Liver (tissue), 9 donors: Measurements from ENCODE around the gene BICDL2. TPM values are rescaled to one million over a fixed set of nuclear protein-coding genes. Genes with fewer than 3 reads are reported as not detected.
A peak's percentile ranks its signal among the peaks of the same experiment; 100 is the strongest.

ENCODE experiments used
- DNase-seq: peaks from one replicate; pipeline ENCODE4 v3.0.0-alpha.2; 2017; ENCODE audit warnings: low spot score
- H3K27ac ChIP-seq, 2 donors: one replicate each; pipeline ENCODE4 v1.7.0; 2013; ENCODE audit warnings: inconsistent platforms in 2 of 2, low read length in 2 of 2, control low read depth in 1 of 2, low read depth in 1 of 2, mild to moderate bottlenecking in 1 of 2
- H3K27me3 ChIP-seq, 4 donors: one replicate each; pipeline versions ENCODE4 v1.6.1 to v1.7.0; 2013; ENCODE audit warnings: low read length in 3 of 4, inconsistent platforms in 1 of 4, mild to moderate bottlenecking in 1 of 4, moderate library complexity in 1 of 4; ENCODE audit not compliant: control insufficient read depth in 4 of 4, insufficient read depth in 4 of 4
- H3K36me3 ChIP-seq, 4 donors: one replicate each; pipeline versions ENCODE4 v1.6.1 to v1.7.0; 2013; ENCODE audit warnings: low read length in 3 of 4, mild to moderate bottlenecking in 3 of 4, low read depth in 1 of 4, moderate library complexity in 1 of 4; ENCODE audit not compliant: control insufficient read depth in 4 of 4, insufficient read depth in 3 of 4
- H3K4me1 ChIP-seq, 4 donors: one replicate each; pipeline versions ENCODE4 v1.6.1 to v1.7.0; 2013; ENCODE audit warnings: low read length in 3 of 4, mild to moderate bottlenecking in 3 of 4, moderate library complexity in 1 of 4; ENCODE audit not compliant: control insufficient read depth in 4 of 4, insufficient read depth in 4 of 4
- H3K4me3 ChIP-seq, 3 donors: one replicate each; pipeline versions ENCODE4 v1.6.1 to v1.7.0; 2013; ENCODE audit warnings: low read length in 3 of 3, control low read depth in 1 of 3, low read depth in 1 of 3, mild to moderate bottlenecking in 1 of 3
- H3K9ac ChIP-seq, 2 donors: one replicate each; pipeline ENCODE4 v1.7.0; 2013; ENCODE audit warnings: low read length in 2 of 2, mild to moderate bottlenecking in 2 of 2, moderate library complexity in 2 of 2, control low read depth in 1 of 2, low read depth in 1 of 2
- H3K9me3 ChIP-seq, 4 donors: one replicate each; pipeline versions ENCODE4 v1.6.1 to v1.7.0; 2013; ENCODE audit warnings: low read length in 3 of 4; ENCODE audit not compliant: control insufficient read depth in 4 of 4
- ATF3 ChIP-seq: IDR thresholded peaks from 2 replicates; pipeline ENCODE4 v1.6.1; 2016; ENCODE audit warnings: antibody characterized with exemption
- CTCF ChIP-seq: fragments of 150-350 bp; IDR thresholded peaks from 2 replicates; pipeline ENCODE4 v1.5.1; 2017; ENCODE audit warnings: improper control_type of control experiment, low read depth, low read length; ENCODE audit not compliant: missing input control
- EGR1 ChIP-seq, 2 donors: IDR thresholded peaks; 2 replicates each; pipeline ENCODE4 v1.6.1; 2016 to 2018; ENCODE audit warnings: antibody characterized with exemption in 2 of 2, low read depth in 2 of 2
- FOXA1 ChIP-seq: IDR thresholded peaks from 2 replicates; pipeline ENCODE4 v1.6.1; 2016; ENCODE audit warnings: antibody characterized with exemption
- GABPA ChIP-seq, 2 donors: IDR thresholded peaks in 1 of 2; conservative IDR thresholded peaks in 1 of 2; 2 replicates each; pipeline ENCODE4 v1.6.1; 2016; ENCODE audit warnings: antibody characterized with exemption in 2 of 2, mild to moderate bottlenecking in 1 of 2, moderate library complexity in 1 of 2
- HNF4A ChIP-seq, 2 donors: conservative IDR thresholded peaks; 2 replicates each; pipeline ENCODE4 v1.6.1; 2016; ENCODE audit warnings: antibody characterized with exemption in 2 of 2, mild to moderate bottlenecking in 2 of 2
- HNF4G ChIP-seq: IDR thresholded peaks from 2 replicates; pipeline ENCODE4 v1.6.1; 2016; ENCODE audit warnings: antibody characterized with exemption
- JUND ChIP-seq, 2 donors: IDR thresholded peaks; 2 replicates each; pipeline ENCODE4 v1.6.1; 2016; ENCODE audit warnings: antibody characterized with exemption in 2 of 2
- NR2F2 ChIP-seq: IDR thresholded peaks from 2 replicates; pipeline ENCODE4 v1.6.1; 2016; ENCODE audit warnings: antibody characterized with exemption
- RAD21 ChIP-seq, 2 donors: IDR thresholded peaks; 2 replicates each; pipeline ENCODE4 v1.6.1; 2016; ENCODE audit warnings: antibody characterized with exemption in 2 of 2, mild to moderate bottlenecking in 2 of 2
- REST ChIP-seq: IDR thresholded peaks from 2 replicates; pipeline ENCODE4 v1.6.1; 2016; ENCODE audit warnings: antibody characterized with exemption, mild to moderate bottlenecking
- RXRA ChIP-seq, 2 donors: IDR thresholded peaks; 2 replicates each; pipeline ENCODE4 v1.6.1; 2017 to 2018; ENCODE audit warnings: antibody characterized with exemption in 2 of 2, mild to moderate bottlenecking in 1 of 2
- SP1 ChIP-seq: IDR thresholded peaks from 2 replicates; pipeline ENCODE4 v1.6.1; 2018; ENCODE audit warnings: antibody characterized with exemption, mild to moderate bottlenecking
- YY1 ChIP-seq: IDR thresholded peaks from 2 replicates; pipeline ENCODE4 v1.6.1; 2016; ENCODE audit warnings: antibody characterized with exemption, mild to moderate bottlenecking
- WGBS: extraction: QIAGEN DNeasy Blood & Tissue Kit; methylation state at CpG from one replicate; pipeline ENCODE4 v1.1.7; 2013; 5-methylcytosine and 5-hydroxymethylcytosine counted together
- polyA plus RNA-seq, 2 donors: library from polyadenylated mRNA; stranded (reverse) in 1 of 2; unstranded in 1 of 2; fragments of 200-250 nt in 1 of 2; fragments of >200 nt in 1 of 2; fragmentation: Nextera tagmentation in 1 of 2; extraction: Ambion mirVana in 1 of 2; gene quantifications; one replicate each; pipeline versions ENCODE4 v1.2.1 to v1.2.3, GENCODE V29; 2013 to 2015
- total RNA-seq, 2 donors: library from RNA; depleted of rRNA; stranded (reverse); fragments of >200 nt; gene quantifications; one replicate each; pipeline ENCODE4 v1.2.3, GENCODE V29; 2014
- TF ChIP-seq, protein P1 (sequence below): IDR thresholded peaks from 2 replicates; pipeline ENCODE4 v1.6.1; 2016; ENCODE audit warnings: antibody characterized with exemption
- donor health status: healthy.
- donor health status: healthy.
- donor health status: healthy.
- donor health status: healthy.
- donor health status: healthy.

Gene BICDL2
- total and polyA plus RNA-seq, 4 donors, result 0.15 to 0.59 (median 0.33) TPM; not detected in 1

- no peaks in the 10 kb centered on the region for H3K36me3 ChIP-seq
- TF ChIP-seq CTCF (peak; percentile 15), HNF4A (conservative IDR thresholded peaks at IDR 0.05) (peak; percentile 33 to 46), RAD21 (IDR thresholded peaks at IDR 0.05) (peak in 1 of 2 donors; percentile 12), YY1 (peak; percentile 52), RXRA (IDR thresholded peaks at IDR 0.05) (peak; percentile 97 to 99), SP1 (peak; percentile 51), ATF3 (no peak)
- TF ChIP-seq, protein P1, sequence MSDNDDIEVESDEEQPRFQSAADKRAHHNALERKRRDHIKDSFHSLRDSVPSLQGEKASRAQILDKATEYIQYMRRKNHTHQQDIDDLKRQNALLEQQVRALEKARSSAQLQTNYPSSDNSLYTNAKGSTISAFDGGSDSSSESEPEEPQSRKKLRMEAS, result no peak
- H3K9ac ChIP-seq, result no peak overlapping the region
- peaks cover 4 to 27% (median 12%) of the 10 kb centered on the region in 4 donors for H3K4me1 ChIP-seq
- no peaks in the 10 kb centered on the region for H3K27me3 ChIP-seq
- 38% methylated on average over 27 of the region's 27 CpGs for WGBS
- H3K27ac ChIP-seq, result no peak overlapping the region
- DNase-seq, result no peak
- no peaks in the 10 kb centered on the region for H3K9me3 ChIP-seq
- H3K4me3 ChIP-seq, result no peak overlapping the region
These were observed 23.2 kb downstream of the BICDL2 start for GRCh38 chr16:3013491-3013951.

DNA sequence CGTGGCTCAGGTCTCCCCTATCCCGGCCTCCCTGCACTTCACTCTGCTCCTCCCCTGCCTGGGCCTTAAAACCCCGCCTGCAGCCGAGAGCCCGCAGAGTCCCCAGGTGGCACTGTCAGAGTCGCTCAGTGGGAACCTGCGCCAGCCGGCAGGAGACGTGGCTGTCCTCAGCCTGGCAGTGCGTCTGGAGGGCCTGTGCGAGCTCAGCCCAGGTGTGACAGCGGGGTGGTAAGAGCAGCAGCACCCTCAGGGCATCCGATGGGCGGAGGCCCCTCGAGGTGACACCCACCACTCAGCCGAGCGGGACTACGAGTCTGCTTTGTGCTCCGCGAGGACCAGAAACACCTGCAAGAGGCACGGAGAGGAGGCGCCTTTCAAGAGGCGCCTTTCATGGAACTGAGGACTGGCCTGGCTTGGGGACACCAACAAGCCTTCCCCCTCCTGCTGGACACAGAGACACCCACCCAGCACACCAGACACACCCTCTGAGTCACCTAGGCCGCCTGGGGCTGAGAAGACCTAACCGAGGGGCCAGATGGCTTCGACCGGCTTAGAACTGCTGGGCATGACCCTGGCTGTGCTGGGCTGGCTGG is 23.8 kb downstream of the BICDL2 start, which contains the start of gene CLDN9:
Gene CLDN9 (plus strand): TSS at position 96 of the 593 bp plus-strand sequence. CDS start 440 bp downstream, at position 536.
- TF ChIP-seq SP1 (no peak), FOXA1 (no peak), YY1 (no peak)
- no peaks in the 10 kb centered on the region for H3K27me3 ChIP-seq
- H3K9ac ChIP-seq, result no peak within 1 kb of the TSS
- no peak within 1 kb of the TSS for H3K4me3 ChIP-seq
- no peak for DNase-seq
- no peaks in the 10 kb centered on the region for H3K9me3 ChIP-seq
- H3K36me3 ChIP-seq, result no peaks in the 10 kb centered on the region
- H3K27ac ChIP-seq, result no peak within 1 kb of the TSS
- 64% methylated on average over 27 of the region's 27 CpGs for WGBS
- H3K4me1 ChIP-seq, result peaks cover 5 to 31% (median 17%) of the 10 kb centered on the region in 4 donors

GRCh38 chr16:3012246-3012645 is 24.5 kb downstream of the BICDL2 start:
- Histone ChIP-seq H3K36me3 (no peaks in the 10 kb centered on the region), H3K9me3 (no peaks in the 10 kb centered on the region), H3K4me1 (peaks cover 12 to 38% (median 22%) of the 10 kb centered on the region in 4 donors), H3K27ac (no peak overlapping the region), H3K9ac (no peak overlapping the region), H3K4me3 (no peak overlapping the region), H3K27me3 (no peaks in the 10 kb centered on the region)
- WGBS, result 59% methylated on average over 19 of the region's 19 CpGs
- DNase-seq, result no peak
- TF ChIP-seq FOXA1, result no peak
- no peak for TF ChIP-seq YY1
- TF ChIP-seq JUND (IDR thresholded peaks at IDR 0.05), result no peak
- TF ChIP-seq NR2F2, result no peak
- TF ChIP-seq REST, result no peak
- no peak for TF ChIP-seq EGR1 (IDR thresholded peaks at IDR 0.05; ENCODE audit: low read depth in 2 of 2)
- TF ChIP-seq HNF4A (conservative IDR thresholded peaks at IDR 0.05), result no peak
- no peak for TF ChIP-seq RAD21 (IDR thresholded peaks at IDR 0.05)
- TF ChIP-seq CTCF, result no peak
- no peak for TF ChIP-seq GABPA (IDR thresholded peaks at IDR 0.05 in 1 of 2, conservative IDR thresholded peaks at IDR 0.05 in 1 of 2)
- no peak for TF ChIP-seq SP1
- TF ChIP-seq HNF4G, result no peak
- TF ChIP-seq ATF3, result no peak
- TF ChIP-seq RXRA (IDR thresholded peaks at IDR 0.05), result no peak
